NCI-H1436 treated with DMSO at 0.1 percent for 48 hours (cell line): ENCODE results near the gene MSRB1.

Experiments
- DNase-seq: peaks from one replicate; lab custom pipeline; 2025; lab: John Stamatoyannopoulos, UW

MSRB1 gene

DNA sequence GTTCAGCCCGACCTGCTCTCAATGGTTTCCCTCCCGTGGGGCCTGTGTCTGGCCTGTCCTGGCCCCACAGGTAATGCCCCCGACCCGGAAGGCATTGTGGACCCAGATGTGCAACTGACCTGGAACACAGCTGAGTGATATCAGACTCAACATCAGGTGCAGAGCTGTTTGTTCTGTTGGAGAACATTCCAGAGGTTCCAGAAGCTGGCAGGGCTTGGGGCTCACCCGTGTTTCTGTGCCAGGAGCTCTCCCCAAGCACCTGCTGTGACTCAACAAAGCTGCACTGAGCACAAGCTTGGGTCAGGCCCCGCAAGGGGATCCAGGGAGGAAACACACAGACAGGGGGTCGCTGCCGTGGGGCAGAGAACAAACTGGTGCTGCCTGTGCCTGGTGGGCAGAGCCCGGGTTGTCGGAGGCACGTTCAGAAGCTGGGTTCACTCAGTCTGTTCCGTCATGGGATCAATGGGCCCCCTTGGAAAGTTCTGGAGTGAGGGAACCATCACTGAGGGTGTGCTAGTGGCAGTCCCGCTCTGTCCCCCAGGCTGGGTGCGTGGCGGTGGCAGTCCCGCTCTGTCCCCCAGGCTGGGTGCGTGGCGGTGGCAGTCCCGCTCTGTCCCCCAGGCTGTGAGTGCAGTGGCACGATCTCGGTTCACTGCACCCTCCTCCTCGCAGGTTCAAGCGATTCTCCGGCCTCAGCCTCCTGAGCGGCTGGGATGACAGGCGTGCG is 46.9 kb downstream of the MSRB1 start:
- no peak for DNase-seq

DNA sequence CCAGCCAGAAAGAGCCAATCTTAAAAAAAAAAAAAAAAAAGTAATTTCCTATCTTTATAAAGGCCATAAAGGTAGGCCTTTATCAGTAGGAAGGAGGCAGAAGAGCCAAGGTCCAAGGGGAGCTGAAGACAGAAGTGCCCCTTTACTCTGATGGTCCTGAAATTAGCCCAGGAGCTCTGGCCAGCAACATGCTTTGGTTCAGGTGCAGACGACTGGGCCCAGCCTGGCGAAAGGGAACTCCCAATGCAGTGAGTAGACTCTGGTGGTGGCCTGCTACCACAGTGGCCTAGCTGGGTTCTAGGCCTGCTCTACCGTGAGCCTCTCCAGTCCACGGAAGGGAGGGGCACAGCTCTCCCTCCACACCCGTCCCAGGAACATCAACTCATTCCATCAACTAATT is 47.9 kb downstream of the MSRB1 start:
- DNase-seq = no peak

DNA sequence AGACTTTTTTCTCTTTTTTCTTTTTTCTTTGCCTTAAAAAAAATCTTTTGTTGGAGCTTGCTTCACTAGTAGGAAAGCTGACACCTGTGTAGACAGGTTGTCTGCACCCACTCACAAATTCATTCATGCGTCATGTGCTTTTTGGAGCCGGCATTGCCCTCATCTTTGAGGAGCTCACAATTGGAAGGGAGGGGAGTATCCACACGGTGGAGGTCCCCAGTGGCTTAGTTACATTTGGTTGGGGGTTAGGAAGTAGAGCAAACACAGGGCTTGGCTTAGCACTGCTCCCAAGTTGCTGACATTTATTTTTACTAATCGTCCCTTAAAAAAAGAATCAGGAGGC is 52.3 kb downstream of the MSRB1 start:
- DNase-seq = peak; percentile 50

DNA sequence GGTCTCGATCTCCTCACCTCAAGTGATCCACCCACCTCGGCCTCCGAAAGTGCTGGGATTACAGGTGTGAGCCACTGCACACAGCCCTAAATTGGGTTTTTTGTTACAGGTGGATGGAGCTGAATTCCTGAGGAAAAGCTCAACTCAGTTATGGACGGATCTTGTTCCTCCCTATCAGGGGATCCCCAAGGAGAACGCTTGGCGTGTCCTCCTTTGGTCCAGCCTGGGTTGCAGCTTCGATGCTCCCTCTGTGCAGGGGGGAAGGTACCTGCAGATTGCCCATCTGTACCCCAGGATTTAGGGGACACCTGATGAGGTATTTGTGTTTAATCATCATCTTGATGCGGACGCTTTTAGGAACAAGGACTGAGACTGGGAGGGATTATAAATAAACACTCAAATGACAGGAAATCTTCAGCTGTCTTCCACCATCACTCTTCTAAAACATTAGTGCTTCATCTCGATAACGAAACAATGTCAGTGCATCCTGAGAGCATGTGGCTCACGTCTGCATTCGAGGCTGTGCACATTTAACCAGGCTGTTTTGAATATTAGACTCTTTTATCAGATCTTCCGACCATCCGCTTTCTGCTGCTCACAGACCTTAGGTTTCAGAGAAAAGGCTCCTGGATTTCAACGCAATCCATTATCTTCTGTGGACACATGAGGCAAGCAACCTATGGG is 52.8 kb downstream of the MSRB1 start:
- no peak for DNase-seq
